IMR-90 (cell line): Measurements from ENCODE around the gene DNM3. TPM values are rescaled to one million over a fixed set of nuclear protein-coding genes. Genes with fewer than 3 reads are reported as not detected.

Experiments
- ATAC-seq: fragments of 200-7000 bp; cut with Tn5 transposase; 2 replicates; pipeline ENCODE4 v1.9.1; 2020; ENCODE audit warnings: low read depth, mild to moderate bottlenecking, moderate library complexity
- BruUV-seq: library from RNA; stranded (reverse); fragments of 400-500 nt; replicated peaks from 2 replicates; lab custom pipeline; 2021; lab: Mats Ljungman, UMichigan
- CTCF ChIA-PET: fragments of 300-600 bp; formaldehyde crosslinking; extraction: SDS; loops from one replicate; lab custom pipeline; 2021; ENCODE audit warnings: antibody characterized with exemption; lab: Yijun Ruan, JAX
- POLR2A ChIA-PET: fragments of 300-600 bp; sonication (Branson Sonifier 250); formaldehyde crosslinking; loops from one replicate; lab custom pipeline; 2022; ENCODE audit warnings: antibody characterized with exemption; ENCODE audit not compliant: unreplicated experiment; lab: Charles Lee
- DNase-seq: peaks from one replicate; pipeline ENCODE4 v3.0.0; 2013
- H2AFZ ChIP-seq: replicated peaks from 2 replicates; pipeline ENCODE3; 2013; ENCODE audit warnings: low read length, mild to moderate bottlenecking; ENCODE audit not compliant: poor library complexity
- H2AK5ac ChIP-seq: 2 replicates; pipeline ENCODE4 v1.6.1; 2013; ENCODE audit warnings: low read depth, low read length, inconsistent platforms
- H2AK9ac ChIP-seq: replicated peaks from 2 replicates; pipeline ENCODE3; 2013; ENCODE audit warnings: mild to moderate bottlenecking, low read depth, low read length, moderate library complexity; ENCODE audit not compliant: poor library complexity
- H2BK120ac ChIP-seq: 2 replicates; pipeline ENCODE4 v1.6.1; 2013; ENCODE audit warnings: low read depth, low read length, inconsistent platforms
- H2BK15ac ChIP-seq: 3 replicates; pipeline ENCODE4 v1.6.1; 2013; ENCODE audit warnings: low read depth, low read length, inconsistent platforms
- H2BK20ac ChIP-seq: 2 replicates; pipeline ENCODE4 v1.6.1; 2013; ENCODE audit warnings: low read depth, mild to moderate bottlenecking, inconsistent platforms, low read length, moderate library complexity
- H2BK5ac ChIP-seq: 2 replicates; pipeline ENCODE4 v1.6.1; 2013; ENCODE audit warnings: mild to moderate bottlenecking, low read depth, low read length, inconsistent platforms; ENCODE audit not compliant: poor library complexity, severe bottlenecking
- H3K14ac ChIP-seq: replicated peaks from 2 replicates; pipeline ENCODE4 v1.6.1; 2013; ENCODE audit warnings: low read depth, low read length, inconsistent platforms
- H3K18ac ChIP-seq: 2 replicates; pipeline ENCODE4 v1.6.1; 2013; ENCODE audit warnings: low read depth, low read length, control low read depth
- H3K23ac ChIP-seq: 2 replicates; pipeline ENCODE4 v1.6.1; 2013; ENCODE audit warnings: low read depth, low read length, inconsistent platforms
- H3K27ac ChIP-seq: 2 replicates; pipeline ENCODE4 v1.5.1; 2013; ENCODE audit warnings: mild to moderate bottlenecking, control low read depth, low read length; ENCODE audit not compliant: insufficient read depth
- H3K27me3 ChIP-seq: 2 replicates; pipeline ENCODE4 v1.6.1; 2013; ENCODE audit warnings: low read length; ENCODE audit not compliant: control insufficient read depth, insufficient read depth
- H3K36me3 ChIP-seq: 2 replicates; pipeline ENCODE4 v1.6.1; 2013; ENCODE audit warnings: low read length, mixed read lengths; ENCODE audit not compliant: control insufficient read depth, insufficient read depth
- H3K4ac ChIP-seq: 2 replicates; pipeline ENCODE4 v1.6.1; 2013; ENCODE audit warnings: low read depth, low read length, inconsistent platforms
- H3K4me1 ChIP-seq: 2 replicates; pipeline ENCODE4 v1.6.1; 2013; ENCODE audit warnings: low read length, mixed read lengths; ENCODE audit not compliant: control insufficient read depth, insufficient read depth
- H3K4me2 ChIP-seq: 2 replicates; pipeline ENCODE4 v1.6.1; 2013; ENCODE audit warnings: low read depth, mild to moderate bottlenecking, control low read depth, low read length, moderate library complexity
- H3K4me3 ChIP-seq: 2 replicates; pipeline ENCODE4 v1.5.1; 2013; ENCODE audit warnings: low read depth, mild to moderate bottlenecking, control low read depth, low read length, moderate library complexity; ENCODE audit not compliant: insufficient read depth
- H3K56ac ChIP-seq: 2 replicates; pipeline ENCODE4 v1.6.1; 2013; ENCODE audit warnings: low read length, inconsistent platforms; ENCODE audit not compliant: insufficient read depth; ENCODE audit errors: extremely low read depth
- H3K79me1 ChIP-seq, 2 experiments: 2 replicates each; pipeline ENCODE4 v1.6.1; 2013; ENCODE audit warnings: low read length in 2 of 2, inconsistent platforms in 1 of 2, low read depth in 1 of 2
- H3K9ac ChIP-seq: 2 replicates; pipeline ENCODE4 v1.6.1; 2013; ENCODE audit warnings: low read depth, low read length, control low read depth
- H3K9me1 ChIP-seq: 2 replicates; pipeline ENCODE4 v1.6.1; 2013; ENCODE audit warnings: low read length, inconsistent platforms; ENCODE audit not compliant: insufficient read depth
- H3K9me3 ChIP-seq: 2 replicates; pipeline ENCODE4 v1.6.1; 2013; ENCODE audit warnings: low read length; ENCODE audit not compliant: control insufficient read depth, insufficient read depth
- H4K20me1 ChIP-seq: 2 replicates; pipeline ENCODE4 v1.6.1; 2013; ENCODE audit warnings: low read length, inconsistent platforms; ENCODE audit not compliant: insufficient read depth
- H4K5ac ChIP-seq: 2 replicates; pipeline ENCODE4 v1.6.1; 2013; ENCODE audit warnings: mild to moderate bottlenecking, low read depth, low read length, control low read depth
- H4K8ac ChIP-seq, 2 experiments: 2 replicates each; pipeline ENCODE4 v1.6.1; 2013; ENCODE audit warnings: low read depth in 2 of 2, low read length in 2 of 2, control low read depth in 1 of 2, inconsistent platforms in 1 of 2
- H4K91ac ChIP-seq: 2 replicates; pipeline ENCODE4 v1.6.1; 2013; ENCODE audit warnings: low read depth, low read length, inconsistent platforms; ENCODE audit not compliant: insufficient read depth
- BHLHE40 ChIP-seq: fragments of 150-350 bp; IDR thresholded peaks from 2 replicates; pipeline ENCODE4 v1.6.1; 2016; ENCODE audit warnings: mild to moderate bottlenecking, low read depth, low read length
- CEBPB ChIP-seq: IDR thresholded peaks from 2 replicates; pipeline ENCODE4 v1.6.1; 2012; ENCODE audit warnings: low read depth, low read length, improper control_type of control experiment
- CHD1 ChIP-seq: IDR thresholded peaks from 2 replicates; pipeline ENCODE4 v1.6.1; 2012; ENCODE audit warnings: low read depth, low read length, improper control_type of control experiment
- FOS ChIP-seq: fragments of 150-350 bp; IDR thresholded peaks from 2 replicates; pipeline ENCODE4 v1.6.1; 2016; ENCODE audit warnings: low read depth, low read length
- MAFK ChIP-seq: IDR thresholded peaks from 2 replicates; pipeline ENCODE4 v1.6.1; 2012; ENCODE audit warnings: low read depth, low read length, improper control_type of control experiment
- MAZ ChIP-seq: IDR thresholded peaks from 2 replicates; pipeline ENCODE4 v1.6.1; 2012; ENCODE audit warnings: low read depth, mild to moderate bottlenecking, low read length, improper control_type of control experiment, moderate library complexity, borderline replicate concordance
- MXI1 ChIP-seq: IDR thresholded peaks from 2 replicates; pipeline ENCODE4 v1.6.1; 2012; ENCODE audit warnings: low read depth, mild to moderate bottlenecking, low read length, moderate library complexity, borderline replicate concordance
- NFE2L2 ChIP-seq: fragments of 150-350 bp; IDR thresholded peaks from 2 replicates; pipeline ENCODE4 v1.6.1; 2016; ENCODE audit warnings: low read depth, mild to moderate bottlenecking, low read length
- POLR2A ChIP-seq: IDR thresholded peaks from 2 replicates; pipeline ENCODE4 v1.6.1; 2012; ENCODE audit warnings: mild to moderate bottlenecking, low read depth, low read length
- RAD21 ChIP-seq: IDR thresholded peaks from 2 replicates; pipeline ENCODE4 v1.6.1; 2012; ENCODE audit warnings: low read length, improper control_type of control experiment
- RCOR1 ChIP-seq: IDR thresholded peaks from 2 replicates; pipeline ENCODE4 v1.6.1; 2012; ENCODE audit warnings: mild to moderate bottlenecking, low read length, improper control_type of control experiment; ENCODE audit not compliant: insufficient replicate concordance
- RFX5 ChIP-seq: IDR thresholded peaks from 2 replicates; pipeline ENCODE4 v1.8.0; 2012; ENCODE audit warnings: low read depth, mild to moderate bottlenecking, low read length, moderate library complexity
- SMC3 ChIP-seq: fragments of 150-350 bp; IDR thresholded peaks from 2 replicates; pipeline ENCODE4 v1.6.1; 2016; ENCODE audit warnings: low read depth, mild to moderate bottlenecking, antibody characterized with exemption, low read length, moderate library complexity
- WGBS, 2 experiments: methylation state at CpG; one replicate each; pipeline versions ENCODE4 v1.1.5 to v1.1.7; 2013; ENCODE audit warnings: missing lambda C conversion rate in 2 of 2; ENCODE audit not compliant: insufficient read length in 1 of 2; ENCODE audit errors: extremely low coverage in 2 of 2; 5-methylcytosine and 5-hydroxymethylcytosine counted together
- dilution Hi-C: fragments of 300-500 bp; cut with HindIII; formaldehyde crosslinking; loops from one replicate; pipeline ENCODE4 v1.14.3; 2018; ENCODE audit warnings: low sequenced_read_pairs; ENCODE audit not compliant: unreplicated experiment
- in situ Hi-C: fragments of 300-500 bp; cut with MboI; formaldehyde crosslinking; loops from 3 replicates; pipeline ENCODE4 v1.14.3; 2019; ENCODE audit warnings: low sequenced_read_pairs, inconsistent platforms, mixed read lengths
- intact Hi-C: fragments of 100-400 bp; cut with micrococcal nuclease; formaldehyde crosslinking; loops from 2 replicates; pipeline ENCODE4 v1.10.0; 2022
- polyA plus RNA-seq, 3 experiments: library from polyadenylated mRNA; depleted of rRNA; stranded (reverse); fragments of >200 nt; gene quantifications; 2 replicates each; pipeline ENCODE4 v1.2.3, GENCODE V29; 2012; ENCODE audit warnings: low replicate concordance in 1 of 3
- total RNA-seq: library from RNA; depleted of rRNA; stranded (reverse); fragments of >200 nt; gene quantifications from 2 replicates; pipeline ENCODE4 v1.2.3, GENCODE V29; 2012
- TF ChIP-seq, protein P1 (sequence below): fragments of 150-350 bp; IDR thresholded peaks from 2 replicates; pipeline ENCODE4 v1.6.1; 2016; ENCODE audit warnings: low read depth, mild to moderate bottlenecking, low read length, moderate library complexity, borderline replicate concordance
- TF ChIP-seq, protein P2 (sequence below): fragments of 150-350 bp; IDR thresholded peaks from 2 replicates; pipeline ENCODE4 v1.6.1; 2017; ENCODE audit warnings: mild to moderate bottlenecking, antibody characterized with exemption, low read length, low read depth

Gene DNM3
- total and polyA plus RNA-seq, 2 of the 4 experiments (the other 2 are of a cell fraction): 0.36 TPM

DNA sequence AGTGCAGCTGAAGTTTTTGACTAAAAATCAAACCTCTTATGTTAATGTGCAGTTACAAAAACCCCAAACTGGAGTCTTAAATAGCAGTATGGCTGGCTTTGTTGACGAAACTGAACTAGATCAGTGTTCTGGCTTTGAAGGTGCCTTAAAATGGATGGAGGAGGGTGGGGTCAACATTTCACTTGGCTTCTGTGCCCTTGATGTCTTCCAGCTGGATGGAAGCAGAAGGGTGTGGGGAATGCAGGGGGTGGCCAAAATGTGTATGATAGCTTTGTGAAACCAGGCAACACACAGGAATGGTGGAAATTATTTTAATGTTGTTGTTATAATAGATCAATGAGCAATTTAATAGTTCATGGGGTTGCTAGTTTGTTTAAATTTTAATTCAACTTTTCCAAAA is 482.4 kb downstream of the DNM3 start:
- Histone ChIP-seq H4K20me1 (no peaks in the 10 kb centered on the region), H3K4me3 (no peak overlapping the region), H2AK9ac (no peak overlapping the region), H3K9ac (no peak overlapping the region), H3K18ac (peak overlapping the region; percentile 20), H3K9me1 (no peaks in the 10 kb centered on the region; the same call in 1 of the 2 replicates), H3K23ac (no peak overlapping the region), H4K5ac (no peak overlapping the region), H2AFZ (peak overlapping the region; percentile 60), H2BK15ac (peak overlapping the region; percentile 87; the same call in 1 of the 3 replicates), H4K91ac (no peak overlapping the region), H3K4ac (peak overlapping the region; percentile 86), H3K4me1 (peaks cover 21% of the 10 kb centered on the region), H3K27me3 (no peaks in the 10 kb centered on the region), H2AK5ac (peak overlapping the region; percentile 81), H3K36me3 (no peaks in the 10 kb centered on the region), H3K4me2 (no peak overlapping the region), H2BK20ac (peak overlapping the region; percentile 88), H3K79me1 (no peaks in the 10 kb centered on the region), H2BK5ac (no peak overlapping the region), H3K27ac (no peak overlapping the region), H3K9me3 (no peaks in the 10 kb centered on the region), H3K56ac (no peak overlapping the region), H2BK120ac (peak overlapping the region; percentile 65), H4K8ac (no peak overlapping the region; a peak in 1 of 4 replicates), H3K14ac (peak overlapping the region; percentile 90; the same call in 1 of the 2 replicates)
- ChIA-PET POLR2A (no interaction called here), CTCF (interaction anchor here (1.3 kb wide), 1 partner anchor 11 kb away, joined by 3 read pairs; no protein-coding TSS in a partner anchor)
- intact Hi-C loops: loop anchor here (2.0 kb wide), 2 partner anchors 19 to 75 kb away; no protein-coding TSS in a partner anchor
- dilution Hi-C loops: no loop called here
- ATAC-seq (no peak), DNase-seq (no peak)
- no peak for TF ChIP-seq SMC3
- TF ChIP-seq, protein P1, sequence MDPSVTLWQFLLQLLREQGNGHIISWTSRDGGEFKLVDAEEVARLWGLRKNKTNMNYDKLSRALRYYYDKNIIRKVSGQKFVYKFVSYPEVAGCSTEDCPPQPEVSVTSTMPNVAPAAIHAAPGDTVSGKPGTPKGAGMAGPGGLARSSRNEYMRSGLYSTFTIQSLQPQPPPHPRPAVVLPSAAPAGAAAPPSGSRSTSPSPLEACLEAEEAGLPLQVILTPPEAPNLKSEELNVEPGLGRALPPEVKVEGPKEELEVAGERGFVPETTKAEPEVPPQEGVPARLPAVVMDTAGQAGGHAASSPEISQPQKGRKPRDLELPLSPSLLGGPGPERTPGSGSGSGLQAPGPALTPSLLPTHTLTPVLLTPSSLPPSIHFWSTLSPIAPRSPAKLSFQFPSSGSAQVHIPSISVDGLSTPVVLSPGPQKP: no peak
- no peak for TF ChIP-seq MAFK
- TF ChIP-seq, protein P2, sequence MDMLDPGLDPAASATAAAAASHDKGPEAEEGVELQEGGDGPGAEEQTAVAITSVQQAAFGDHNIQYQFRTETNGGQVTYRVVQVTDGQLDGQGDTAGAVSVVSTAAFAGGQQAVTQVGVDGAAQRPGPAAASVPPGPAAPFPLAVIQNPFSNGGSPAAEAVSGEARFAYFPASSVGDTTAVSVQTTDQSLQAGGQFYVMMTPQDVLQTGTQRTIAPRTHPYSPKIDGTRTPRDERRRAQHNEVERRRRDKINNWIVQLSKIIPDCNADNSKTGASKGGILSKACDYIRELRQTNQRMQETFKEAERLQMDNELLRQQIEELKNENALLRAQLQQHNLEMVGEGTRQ: no peak
- TF ChIP-seq RFX5: no peak
- TF ChIP-seq FOS: no peak
- TF ChIP-seq BHLHE40: no peak
- no peak for TF ChIP-seq RAD21
- no peak for TF ChIP-seq CHD1
- TF ChIP-seq MXI1: no peak
- TF ChIP-seq RCOR1: no peak
- no peak for TF ChIP-seq CEBPB
- no peak for TF ChIP-seq POLR2A
- TF ChIP-seq NFE2L2: no peak
- TF ChIP-seq MAZ: no peak
- WGBS, 2 experiments: no CpG with 5 or more reads among the region's 1 CpG
- BruUV-seq: no TSS peak
- in situ Hi-C loops: no loop called here
